OCI-LY1 (cell line): ENCODE data around the gene EFHC1.
A peak's percentile ranks its signal among the peaks of the same experiment; 100 is the strongest.

Experiments used
- H2AFZ ChIP-seq: fragments of 200-600 bp; sonication (generic), shearing (Covaris generic); 2 replicates; pipeline ENCODE4 v1.6.0; 2014; ENCODE audit warnings: antibody characterized with exemption, mild to moderate bottlenecking, low read length
- H3F3A ChIP-seq: fragments of 200-600 bp; sonication (generic), shearing (Covaris generic); 2 replicates; pipeline ENCODE4 v1.6.0; 2014; ENCODE audit warnings: mild to moderate bottlenecking, antibody characterized with exemption, low read length, moderate library complexity; ENCODE audit not compliant: insufficient read depth
- H3K27ac ChIP-seq: fragments of 200-600 bp; sonication (generic); 2 replicates; pipeline ENCODE4 v1.5.1; 2014; ENCODE audit warnings: low read length, mixed run types, mild to moderate bottlenecking, low read depth; ENCODE audit not compliant: poor library complexity, severe bottlenecking
- H3K27me3 ChIP-seq: fragments of 200-600 bp; sonication (generic); 2 replicates; pipeline ENCODE4 v1.6.0; 2014; ENCODE audit warnings: antibody characterized with exemption, mild to moderate bottlenecking, low read length, moderate library complexity; ENCODE audit not compliant: insufficient read depth
- H3K36me3 ChIP-seq: fragments of 200-600 bp; sonication (generic); 2 replicates; pipeline ENCODE4 v1.6.1; 2014; ENCODE audit warnings: mild to moderate bottlenecking, antibody characterized with exemption, low read length, moderate library complexity, mixed read lengths; ENCODE audit not compliant: insufficient read depth
- H3K4me1 ChIP-seq: fragments of 200-600 bp; sonication (generic); 2 replicates; pipeline ENCODE4 v1.5.1; 2014; ENCODE audit warnings: mild to moderate bottlenecking, low read length, moderate library complexity; ENCODE audit not compliant: insufficient read depth, severe bottlenecking
- H3K4me2 ChIP-seq: fragments of 200-600 bp; sonication (generic), shearing (Covaris generic); 2 replicates; pipeline ENCODE4 v1.6.1; 2014; ENCODE audit warnings: low read length
- H3K4me3 ChIP-seq: fragments of 200-600 bp; sonication (generic); 2 replicates; pipeline ENCODE4 v1.5.1; 2014; ENCODE audit warnings: low read length, low read depth, mild to moderate bottlenecking, mixed read lengths; ENCODE audit not compliant: poor library complexity, severe bottlenecking
- H3K79me2 ChIP-seq: fragments of 200-600 bp; shearing (Covaris generic); 2 replicates; pipeline ENCODE4 v1.6.1; 2016; ENCODE audit warnings: mixed run types, low read length, mixed read lengths; ENCODE audit not compliant: insufficient read depth
- H3K9ac ChIP-seq: fragments of 200-600 bp; sonication (generic), shearing (Covaris generic); 2 replicates; pipeline ENCODE4 v1.6.1; 2014; ENCODE audit warnings: mild to moderate bottlenecking, low read length, mixed read lengths
- H3K9me2 ChIP-seq: fragments of 200-600 bp; sonication (generic), shearing (Covaris generic); 2 replicates; pipeline ENCODE4 v1.6.1; 2014; ENCODE audit warnings: low read depth, mild to moderate bottlenecking, low read length, mixed read lengths
- H3K9me3 ChIP-seq: fragments of 200-600 bp; shearing (Covaris generic); 2 replicates; pipeline ENCODE4 v1.6.1; 2014; ENCODE audit warnings: low read length, mixed read lengths
- H4K20me1 ChIP-seq: fragments of 200-600 bp; sonication (generic), shearing (Covaris generic); 2 replicates; pipeline ENCODE4 v1.6.0; 2016; ENCODE audit warnings: mild to moderate bottlenecking, low read length; ENCODE audit not compliant: insufficient read depth
- CTCF ChIP-seq: fragments of 200-600 bp; sonication (generic), shearing (Covaris generic); IDR thresholded peaks from 2 replicates; pipeline ENCODE4 v1.5.1; 2017; ENCODE audit warnings: mild to moderate bottlenecking, antibody characterized with exemption, low read length, moderate library complexity, mixed read lengths
- EZH2 ChIP-seq: fragments of 200-600 bp; sonication (generic), shearing (Covaris generic); IDR thresholded peaks from 2 replicates; pipeline ENCODE4 v1.8.0; 2017; ENCODE audit warnings: borderline replicate concordance, mixed run types, mild to moderate bottlenecking, antibody characterized with exemption, low read length, moderate library complexity, mixed read lengths

Gene EFHC1

GRCh38 chr6:52417675-52418111 lies 2.4 kb upstream of the EFHC1 start:
- Histone ChIP-seq H3K9me3 (no peaks in the 10 kb centered on the region), H3F3A (no peaks in the 10 kb centered on the region), H4K20me1 (no peaks in the 10 kb centered on the region), H3K79me2 (no peaks in the 10 kb centered on the region), H3K36me3 (no peaks in the 10 kb centered on the region), H3K9ac (no peak overlapping the region), H3K9me2 (no peaks in the 10 kb centered on the region), H3K4me2 (no peak overlapping the region), H2AFZ (no peak overlapping the region), H3K4me1 (peaks cover 57% of the 10 kb centered on the region), H3K4me3 (no peak overlapping the region), H3K27ac (peak overlapping the region; percentile 74), H3K27me3 (no peaks in the 10 kb centered on the region)
- TF ChIP-seq CTCF (no peak), EZH2 (no peak)

GRCh38 chr6:52418606-52419005 lies 1.5 kb upstream of the EFHC1 start:
- H3K79me2 ChIP-seq, result no peaks in the 10 kb centered on the region
- H3K4me1 ChIP-seq, result peaks cover 57% of the 10 kb centered on the region
- H3K27ac ChIP-seq, result peak overlapping the region; percentile 66
- H3K9me3 ChIP-seq, result no peaks in the 10 kb centered on the region
- H3K9me2 ChIP-seq, result no peaks in the 10 kb centered on the region
- no peaks in the 10 kb centered on the region for H3K36me3 ChIP-seq
- H4K20me1 ChIP-seq, result no peaks in the 10 kb centered on the region
- H3K9ac ChIP-seq, result peak overlapping the region; percentile 81; the same call in 1 of the 2 replicates
- peak overlapping the region; percentile 79; the same call in 1 of the 2 replicates for H3K4me2 ChIP-seq
- H3F3A ChIP-seq, result no peaks in the 10 kb centered on the region
- no peak for TF ChIP-seq EZH2
- no peak for TF ChIP-seq CTCF
- H3K27me3 ChIP-seq, result no peaks in the 10 kb centered on the region
- no peak overlapping the region for H2AFZ ChIP-seq
- no peak overlapping the region for H3K4me3 ChIP-seq

- H3F3A ChIP-seq, result no peaks in the 10 kb centered on the region
- H3K4me3 ChIP-seq, result peak overlapping the region; percentile 76
- no peaks in the 10 kb centered on the region for H3K79me2 ChIP-seq
- H3K27me3 ChIP-seq, result no peaks in the 10 kb centered on the region
- H3K9me2 ChIP-seq, result no peaks in the 10 kb centered on the region
- H3K27ac ChIP-seq, result no peak overlapping the region
- no peaks in the 10 kb centered on the region for H4K20me1 ChIP-seq
- H2AFZ ChIP-seq, result no peak overlapping the region; the same call in 1 of the 2 replicates
- peak overlapping the region; percentile 90 for H3K4me2 ChIP-seq
- no peaks in the 10 kb centered on the region for H3K9me3 ChIP-seq
- peaks cover 57% of the 10 kb centered on the region for H3K4me1 ChIP-seq
- H3K36me3 ChIP-seq, result no peaks in the 10 kb centered on the region
- peak overlapping the region; percentile 72 for H3K9ac ChIP-seq
- TF ChIP-seq EZH2 (no peak), CTCF (no peak)
These were observed 671 bp downstream of the EFHC1 start for GRCh38 chr6:52420668-52421358.
